Hepatocyte (in vitro differentiated cells): ENCODE data around the gene UBL4A.

ENCODE experiments used
- CTCF ChIP-seq: fragments of 200-600 bp; sonication (generic); IDR thresholded peaks from 2 replicates; pipeline ENCODE4 v1.5.1; 2016; ENCODE audit warnings: antibody characterized with exemption, mild to moderate bottlenecking; ENCODE audit not compliant: poor library complexity
- EZH2 ChIP-seq: fragments of 200-600 bp; sonication (generic); IDR thresholded peaks from 2 replicates; pipeline ENCODE4 v1.6.1; 2016; ENCODE audit warnings: antibody characterized with exemption, mild to moderate bottlenecking, borderline replicate concordance

GRCh38 chrX:154473683-154474082 lies 12.7 kb downstream of the UBL4A start:
- no peak for TF ChIP-seq CTCF
- TF ChIP-seq EZH2: no peak
